GM12892 (cell line): Measurements from ENCODE around the gene EML6.

Experiments used
- POLR2A ChIP-seq: IDR thresholded peaks from 2 replicates; pipeline ENCODE4 v1.6.1; 2011; ENCODE audit warnings: low read depth, low read length, control low read depth
- TAF1 ChIP-seq: IDR thresholded peaks from 2 replicates; pipeline ENCODE4 v1.6.1; 2011; ENCODE audit warnings: low read depth, mild to moderate bottlenecking, control low read depth, low read length, borderline replicate concordance

- TF ChIP-seq TAF1, result no peak
- no peak for TF ChIP-seq POLR2A
Observed at GRCh38 chr2:54824567-54824966, 101.1 kb downstream of the EML6 start.
